ENCODE results near the gene TESK2.

DNA sequence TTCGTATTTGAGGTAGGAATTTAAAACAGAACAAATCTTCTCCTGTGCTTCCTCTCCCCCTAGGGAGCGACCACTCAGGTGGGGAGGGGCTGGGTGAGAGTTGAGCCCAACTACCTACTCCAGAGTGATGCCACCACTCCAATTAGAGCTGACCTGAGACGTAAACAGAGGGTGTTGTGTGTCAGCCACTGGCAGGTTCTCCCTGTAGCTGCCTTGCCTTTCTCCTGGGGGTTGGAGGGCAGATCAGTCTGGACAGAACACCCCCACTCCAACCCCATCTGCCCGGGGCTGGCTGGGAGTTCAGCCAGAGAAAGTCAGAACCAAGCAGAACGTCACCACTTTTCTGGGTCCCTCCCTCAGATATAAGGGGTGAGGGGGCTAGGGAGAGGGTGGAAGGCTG, 162.3 kb downstream of the TESK2 start:
- TF ChIP-seq MXI1 (conservative IDR thresholded peaks at IDR 0.05; ENCODE audit: poor library complexity, severe bottlenecking) (no peak), RAD21 (conservative IDR thresholded peaks at IDR 0.05) (no peak), TAF1 (IDR thresholded peaks at IDR 0.05; ENCODE audit: low read depth) (no peak)
- TF ChIP-seq, protein P1, sequence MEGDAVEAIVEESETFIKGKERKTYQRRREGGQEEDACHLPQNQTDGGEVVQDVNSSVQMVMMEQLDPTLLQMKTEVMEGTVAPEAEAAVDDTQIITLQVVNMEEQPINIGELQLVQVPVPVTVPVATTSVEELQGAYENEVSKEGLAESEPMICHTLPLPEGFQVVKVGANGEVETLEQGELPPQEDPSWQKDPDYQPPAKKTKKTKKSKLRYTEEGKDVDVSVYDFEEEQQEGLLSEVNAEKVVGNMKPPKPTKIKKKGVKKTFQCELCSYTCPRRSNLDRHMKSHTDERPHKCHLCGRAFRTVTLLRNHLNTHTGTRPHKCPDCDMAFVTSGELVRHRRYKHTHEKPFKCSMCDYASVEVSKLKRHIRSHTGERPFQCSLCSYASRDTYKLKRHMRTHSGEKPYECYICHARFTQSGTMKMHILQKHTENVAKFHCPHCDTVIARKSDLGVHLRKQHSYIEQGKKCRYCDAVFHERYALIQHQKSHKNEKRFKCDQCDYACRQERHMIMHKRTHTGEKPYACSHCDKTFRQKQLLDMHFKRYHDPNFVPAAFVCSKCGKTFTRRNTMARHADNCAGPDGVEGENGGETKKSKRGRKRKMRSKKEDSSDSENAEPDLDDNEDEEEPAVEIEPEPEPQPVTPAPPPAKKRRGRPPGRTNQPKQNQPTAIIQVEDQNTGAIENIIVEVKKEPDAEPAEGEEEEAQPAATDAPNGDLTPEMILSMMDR (IDR thresholded peaks at IDR 0.05; ENCODE audit: poor library complexity, severe bottlenecking): no peak

Measured in neural cell (in vitro differentiated cells).